Activated naive CD4-positive, alpha-beta T cell treated with anti-CD3 and anti-CD28 coated beads, Interleukin-2, amount 10 ng/mL, durations not matched to agents 7 days and 5 days (primary cell): ENCODE data around the gene ZDHHC24.

Source experiments
- CTCF ChIA-PET: fragments of 350-600 bp; sonication (Branson Sonifier 250); formaldehyde crosslinking; loops from one replicate; lab custom pipeline; 2021; ENCODE audit warnings: antibody characterized with exemption; lab: Charles Lee
- DNase-seq: peaks from one replicate; pipeline ENCODE4 v3.0.0-alpha.2; 2020
- H3K27ac Mint-ChIP-seq: one replicate; pipeline ENCODE4 v1.8.0; 2021; ENCODE audit warnings: mild to moderate bottlenecking, moderate library complexity, mixed read lengths
- H3K27me3 Mint-ChIP-seq: one replicate; pipeline ENCODE4 v1.8.0; 2021; ENCODE audit warnings: mild to moderate bottlenecking, mixed read lengths
- H3K36me3 Mint-ChIP-seq: one replicate; pipeline ENCODE4 v1.8.0; 2021; ENCODE audit warnings: mixed read lengths
- H3K4me1 Mint-ChIP-seq: one replicate; pipeline ENCODE4 v1.8.0; 2021; ENCODE audit warnings: mixed read lengths
- H3K4me3 Mint-ChIP-seq: one replicate; pipeline ENCODE4 v1.8.0; 2021; ENCODE audit warnings: mild to moderate bottlenecking, moderate library complexity, mixed read lengths
- H3K9me3 Mint-ChIP-seq: one replicate; pipeline ENCODE4 v1.8.0; 2021; ENCODE audit warnings: mixed read lengths

The ZDHHC24 gene

GRCh38 chr11:66492161-66492865 lies 53.5 kb downstream of the ZDHHC24 start:
- peaks cover 28% of the 10 kb centered on the region for H3K36me3 Mint-ChIP-seq
- CTCF ChIA-PET: interaction anchor here (1.0 to 2.3 kb wide), 3 partner anchors 9 to 186 kb away, joined by 3 to 8 read pairs (median 4); partner anchors contain the start of gene RBM4B
- H3K4me1 Mint-ChIP-seq: no peaks in the 10 kb centered on the region
- H3K27ac Mint-ChIP-seq: no peak overlapping the region
- no peaks in the 10 kb centered on the region for H3K9me3 Mint-ChIP-seq
- no peak overlapping the region for H3K4me3 Mint-ChIP-seq
- no peaks in the 10 kb centered on the region for H3K27me3 Mint-ChIP-seq
- DNase-seq: no peak

GRCh38 chr11:66491315-66491935 lies 54.4 kb downstream of the ZDHHC24 start:
- no peaks in the 10 kb centered on the region for H3K9me3 Mint-ChIP-seq
- DNase-seq: no peak
- H3K27me3 Mint-ChIP-seq: no peaks in the 10 kb centered on the region
- no peak overlapping the region for H3K4me3 Mint-ChIP-seq
- CTCF ChIA-PET: interaction anchor here (0.8 to 2.3 kb wide), 4 partner anchors 10 to 187 kb away, joined by 3 to 8 read pairs (median 4); partner anchors contain the start of gene RBM4B
- H3K4me1 Mint-ChIP-seq: no peaks in the 10 kb centered on the region
- peaks cover 20% of the 10 kb centered on the region for H3K36me3 Mint-ChIP-seq
- no peak overlapping the region for H3K27ac Mint-ChIP-seq

DNA sequence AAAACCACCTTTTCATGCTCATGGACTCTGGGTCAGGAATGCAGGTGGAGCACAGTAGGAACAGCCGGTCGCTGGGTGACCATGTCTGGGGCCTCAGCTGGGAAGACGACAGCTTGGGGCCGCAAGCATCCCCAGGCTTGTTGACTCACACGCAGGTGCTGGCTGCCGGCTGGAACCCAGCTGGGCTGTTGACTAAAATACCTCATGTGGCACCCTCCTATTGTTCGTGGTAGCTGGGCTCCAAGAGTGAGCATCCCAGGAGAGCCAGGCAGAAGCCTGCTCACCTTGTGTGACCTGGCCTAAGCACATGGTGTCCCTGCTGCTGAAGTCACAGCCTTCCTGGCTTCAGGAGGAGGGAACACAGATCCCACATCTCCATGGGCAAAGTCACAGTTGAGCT lies 56.2 kb downstream of the ZDHHC24 start:
- CTCF ChIA-PET: interaction anchor here (0.7 to 1.1 kb wide), 2 partner anchors 91 to 104 kb away, joined by 3 read pairs; no protein-coding TSS in a partner anchor
- no peaks in the 10 kb centered on the region for H3K27me3 Mint-ChIP-seq
- peaks cover 20% of the 10 kb centered on the region for H3K36me3 Mint-ChIP-seq
- no peak for DNase-seq
- H3K4me1 Mint-ChIP-seq: no peaks in the 10 kb centered on the region
- H3K27ac Mint-ChIP-seq: no peak overlapping the region
- H3K4me3 Mint-ChIP-seq: no peak overlapping the region
- H3K9me3 Mint-ChIP-seq: no peaks in the 10 kb centered on the region

DNA sequence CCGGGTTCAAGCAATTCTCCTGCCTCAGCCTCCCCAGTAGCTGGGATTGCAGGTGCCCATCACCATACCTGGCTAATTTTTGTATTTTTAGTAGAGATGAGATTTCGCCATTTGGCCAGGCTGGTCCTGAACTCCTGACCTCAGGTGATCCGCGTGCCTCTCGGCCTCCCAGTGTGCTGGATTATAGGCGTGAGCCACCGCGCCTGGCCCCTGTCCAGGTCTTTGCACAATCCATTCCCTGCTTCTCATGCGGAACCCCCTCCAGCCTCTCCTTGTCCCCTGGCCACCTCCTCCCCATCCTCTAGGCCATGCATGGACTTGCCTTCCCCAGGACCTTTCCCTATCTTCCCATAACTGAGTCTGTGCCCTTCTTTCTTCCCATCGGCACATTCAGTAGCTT lies 56.9 kb downstream of the ZDHHC24 start:
- H3K36me3 Mint-ChIP-seq: peaks cover 20% of the 10 kb centered on the region
- H3K4me3 Mint-ChIP-seq: no peak overlapping the region

DNA sequence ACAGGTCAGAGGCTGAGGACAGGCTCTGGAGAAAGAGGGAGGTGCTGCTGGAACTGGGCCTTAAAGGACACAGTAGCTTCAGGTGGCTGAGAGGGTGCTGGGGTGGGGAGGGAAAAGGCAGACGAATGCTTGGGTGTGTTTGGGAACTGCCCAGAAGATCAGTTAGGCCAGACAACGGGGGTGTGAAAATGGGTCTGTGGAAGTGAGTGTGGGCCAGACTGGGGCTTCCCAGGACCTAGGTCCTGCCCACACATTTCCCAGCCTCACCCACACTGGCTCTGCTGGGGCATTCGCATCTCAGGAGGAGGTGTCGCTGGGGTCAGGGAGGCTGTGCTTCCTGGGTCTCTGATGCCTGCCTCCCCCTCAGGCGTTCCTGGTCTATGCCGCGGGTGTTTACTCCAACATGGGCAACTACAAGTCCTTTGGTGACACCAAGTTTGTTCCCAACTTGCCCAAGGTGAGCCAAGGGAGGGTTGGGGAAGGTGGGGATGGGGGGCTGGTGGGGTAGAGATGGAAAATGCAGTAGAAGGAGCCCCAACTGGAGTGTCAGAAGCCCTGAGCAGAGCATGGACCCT lies 61.0 kb downstream of the ZDHHC24 start:
- no peak for DNase-seq
- CTCF ChIA-PET: interaction anchor here (1.5 kb wide), 1 partner anchor 194 kb away, joined by 4 read pairs; no protein-coding TSS in a partner anchor
- Mint-ChIP-seq H3K27ac (no peak overlapping the region), H3K36me3 (peaks cover 18% of the 10 kb centered on the region), H3K4me1 (peaks cover 17% of the 10 kb centered on the region), H3K4me3 (no peak overlapping the region), H3K27me3 (no peaks in the 10 kb centered on the region), H3K9me3 (no peaks in the 10 kb centered on the region)

More for the DNA sequence above, 56.9 kb downstream of the ZDHHC24 start:
- Mint-ChIP-seq H3K27ac (no peak overlapping the region), H3K27me3 (no peaks in the 10 kb centered on the region), H3K9me3 (no peaks in the 10 kb centered on the region), H3K4me1 (no peaks in the 10 kb centered on the region)
- DNase-seq: no peak
- CTCF ChIA-PET: interaction anchor here (1.1 kb wide), 1 partner anchor 92 kb away, joined by 3 read pairs; no protein-coding TSS in a partner anchor

DNA sequence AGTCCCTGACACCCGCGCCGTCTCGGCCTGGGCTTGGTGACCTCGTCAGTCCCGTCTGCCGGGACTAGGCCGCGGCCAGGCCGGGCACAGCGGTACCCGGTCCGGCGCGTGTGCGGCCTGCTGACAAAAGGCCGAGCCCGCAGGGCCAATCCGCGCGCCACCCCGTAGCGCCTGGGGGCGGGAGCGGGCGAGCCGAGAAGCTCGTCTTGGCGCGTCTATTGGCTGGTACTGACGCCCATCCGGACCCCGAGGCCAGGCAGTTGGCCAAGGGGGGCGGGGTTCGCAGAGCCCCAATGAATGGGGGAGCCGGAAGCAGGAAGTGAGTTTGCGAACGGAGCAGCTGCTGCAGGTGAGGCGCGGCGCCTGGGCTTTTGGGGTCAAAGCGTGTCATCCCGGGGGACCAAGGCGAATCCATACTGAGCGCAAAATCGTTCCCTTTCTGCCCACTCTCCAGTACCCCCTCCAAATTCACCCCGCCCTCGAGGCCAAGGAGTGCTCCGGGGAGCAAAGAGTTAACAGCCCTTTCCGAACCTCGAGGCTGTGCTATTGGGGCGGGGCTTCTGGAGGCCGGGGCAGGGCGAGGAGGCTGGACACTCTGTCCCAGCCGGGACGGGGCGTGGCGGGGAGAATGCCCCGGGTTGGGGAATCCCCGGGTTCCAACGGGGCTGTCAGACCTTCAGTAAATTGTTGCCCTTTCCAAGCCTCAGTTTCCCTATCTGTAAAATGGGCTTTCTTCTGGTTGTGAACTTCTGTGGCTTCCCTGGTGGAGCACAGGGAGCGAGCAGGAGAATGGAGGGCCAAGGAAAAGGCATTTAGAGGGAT lies 65.5 kb downstream of the ZDHHC24 start, which contains the start of gene DPP3:
Gene DPP3 (plus strand): TSS at position 318 of the 822 bp plus-strand sequence. CDS start 1,767 bp downstream, outside the sequence.
- peak; percentile 98 for DNase-seq
- Mint-ChIP-seq H3K4me1 (peaks cover 29% of the 10 kb centered on the region), H3K36me3 (peaks cover 6% of the 10 kb centered on the region), H3K27me3 (no peaks in the 10 kb centered on the region), H3K4me3 (peak within 1 kb of the TSS; percentile 89), H3K9me3 (no peaks in the 10 kb centered on the region), H3K27ac (peak within 1 kb of the TSS; percentile 87)
- CTCF ChIA-PET: interaction anchor here (1.0 to 1.4 kb wide), 3 partner anchors 40 to 198 kb away, joined by 3 to 5 read pairs (median 5); partner anchors contain the start of gene RBM4B

- Mint-ChIP-seq H3K27ac (peak overlapping the region; percentile 87), H3K36me3 (peaks cover 4% of the 10 kb centered on the region), H3K4me3 (peak overlapping the region; percentile 89), H3K27me3 (no peaks in the 10 kb centered on the region), H3K9me3 (no peaks in the 10 kb centered on the region), H3K4me1 (peaks cover 29% of the 10 kb centered on the region)
- DNase-seq: peak; percentile 33
- CTCF ChIA-PET: interaction anchor here (1.0 to 1.6 kb wide), 10 partner anchors 12 to 199 kb away, joined by 3 to 7 read pairs (median 4); partner anchors contain the start of genes MRPL11, PELI3 and RBM4B
Measured at GRCh38 chr11:66479394-66480116, 66.3 kb downstream of the ZDHHC24 start.

DNA sequence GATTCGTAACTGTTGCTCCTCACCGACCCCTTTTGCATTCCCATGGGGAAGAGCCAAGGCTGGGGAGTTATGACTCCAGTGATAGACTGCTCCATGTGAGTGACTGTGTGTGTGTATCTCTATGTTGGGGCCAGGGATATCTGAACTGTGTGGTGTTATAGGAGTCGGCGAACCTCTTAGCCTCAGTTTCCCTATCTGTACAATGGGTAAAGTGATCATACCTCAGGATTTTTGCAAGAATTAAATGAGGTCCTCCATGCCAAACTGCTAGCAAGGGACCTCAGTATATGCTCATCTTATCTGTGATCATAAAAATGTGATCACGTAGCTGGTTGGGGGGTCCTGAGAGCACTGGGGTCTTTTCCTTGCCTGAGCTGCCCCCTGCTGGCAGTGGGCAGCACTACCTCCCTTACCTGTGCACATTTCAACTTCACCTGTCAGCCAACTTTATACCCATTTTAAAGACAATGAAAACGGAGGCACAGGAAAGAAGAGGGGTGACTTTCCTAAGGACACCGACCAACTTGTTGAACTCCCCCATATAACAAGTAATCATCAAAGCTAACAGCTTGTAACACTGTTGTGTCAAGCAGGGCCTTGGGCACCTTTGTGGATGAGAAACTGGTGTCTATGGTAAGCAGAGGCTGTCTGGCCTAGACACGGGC lies 67.0 kb downstream of the ZDHHC24 start:
- peak; percentile 51 for DNase-seq
- Mint-ChIP-seq H3K4me3 (peak overlapping the region; percentile 89), H3K27ac (peak overlapping the region; percentile 87)

GRCh38 chr11:66477263-66478201 lies 68.3 kb downstream of the ZDHHC24 start:
- CTCF ChIA-PET: interaction anchor here (0.7 to 2.1 kb wide), 5 partner anchors 14 to 70 kb away, joined by 3 to 7 read pairs (median 4); partner anchors contain the start of gene MRPL11
- peak overlapping the region; percentile 62 for H3K27ac Mint-ChIP-seq
- H3K4me3 Mint-ChIP-seq: peak overlapping the region; percentile 23
- no peak for DNase-seq
- no peaks in the 10 kb centered on the region for H3K9me3 Mint-ChIP-seq
- peaks cover 27% of the 10 kb centered on the region for H3K4me1 Mint-ChIP-seq
- no peaks in the 10 kb centered on the region for H3K27me3 Mint-ChIP-seq
- H3K36me3 Mint-ChIP-seq: peaks cover 3% of the 10 kb centered on the region

More for the DNA sequence above, 67.0 kb downstream of the ZDHHC24 start:
- Mint-ChIP-seq H3K36me3 (peaks cover 4% of the 10 kb centered on the region), H3K4me1 (peaks cover 29% of the 10 kb centered on the region), H3K27me3 (no peaks in the 10 kb centered on the region), H3K9me3 (no peaks in the 10 kb centered on the region)
- CTCF ChIA-PET: interaction anchor here (1.0 to 1.6 kb wide), 7 partner anchors 11 to 200 kb away, joined by 3 to 7 read pairs (median 4); partner anchors contain the start of genes MRPL11 and PELI3

DNA sequence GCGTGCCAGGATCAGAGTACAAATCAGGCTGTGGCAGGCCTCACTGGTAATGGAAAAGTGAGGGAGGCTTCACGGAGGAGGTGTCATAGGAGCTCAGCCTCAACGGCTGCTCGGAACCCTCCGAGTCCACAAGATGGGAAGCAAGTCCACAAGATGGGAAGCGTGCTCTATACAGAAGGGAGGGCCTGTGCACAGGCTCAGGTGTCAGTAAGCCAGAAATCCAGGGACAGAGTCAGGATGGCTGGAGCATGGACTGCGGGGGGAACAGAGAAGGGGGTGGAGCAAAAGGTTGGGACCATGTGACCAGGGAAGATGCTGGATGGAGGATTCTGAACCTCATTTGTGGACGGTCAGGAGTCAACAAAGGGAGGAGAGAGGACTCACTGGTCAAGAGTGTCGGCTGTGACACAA lies 69.0 kb downstream of the ZDHHC24 start:
- CTCF ChIA-PET: interaction anchor here (1.1 to 2.1 kb wide), 2 partner anchors 14 to 38 kb away, joined by 4 read pairs; partner anchors contain the start of gene MRPL11
- DNase-seq: no peak
- H3K27ac Mint-ChIP-seq: no peak overlapping the region
- H3K36me3 Mint-ChIP-seq: peaks cover 2% of the 10 kb centered on the region
- H3K27me3 Mint-ChIP-seq: no peaks in the 10 kb centered on the region
- no peak overlapping the region for H3K4me3 Mint-ChIP-seq
- no peaks in the 10 kb centered on the region for H3K9me3 Mint-ChIP-seq
- H3K4me1 Mint-ChIP-seq: peaks cover 23% of the 10 kb centered on the region

- DNase-seq: no peak
- no peaks in the 10 kb centered on the region for H3K9me3 Mint-ChIP-seq
- peaks cover 2% of the 10 kb centered on the region for H3K36me3 Mint-ChIP-seq
- peak overlapping the region; percentile 4 for H3K27ac Mint-ChIP-seq
- H3K27me3 Mint-ChIP-seq: no peaks in the 10 kb centered on the region
- peaks cover 22% of the 10 kb centered on the region for H3K4me1 Mint-ChIP-seq
- no peak overlapping the region for H3K4me3 Mint-ChIP-seq
- CTCF ChIA-PET: interaction anchor here (1.1 to 2.1 kb wide), 2 partner anchors 15 to 38 kb away, joined by 4 read pairs; partner anchors contain the start of gene MRPL11
Measured at GRCh38 chr11:66476173-66476840, 69.5 kb downstream of the ZDHHC24 start.
